ENCODE measurements around the gene STAG1.

STAG1 gene

GRCh38 chr3:136604961-136605360, 147.2 kb downstream of the STAG1 start:
- Histone ChIP-seq H3K27me3 (no peaks in the 10 kb centered on the region), H3K36me3 (peaks cover 22 to 25% (median 25%) of the 10 kb centered on the region in 3 donors), H3K27ac (no peak overlapping the region), H3K4me1 (peaks cover 0 to 5% (median 0%) of the 10 kb centered on the region in 4 donors), H3K4me3 (no peak overlapping the region), H3K9me3 (no peaks in the 10 kb centered on the region)
- intact Hi-C loops (cut with DNase I; ENCODE audit: low total_unique reads): no loop called here
- TF ChIP-seq CTCF (IDR thresholded peaks at IDR 0.05): no peak
- no peak for DNase-seq

- intact Hi-C loops (cut with DNase I; ENCODE audit: low total_unique reads): no loop called here
- Histone ChIP-seq H3K4me3 (no peak overlapping the region), H3K9me3 (no peaks in the 10 kb centered on the region), H3K36me3 (peaks cover 14 to 22% (median 18%) of the 10 kb centered on the region in 3 donors), H3K4me1 (peaks cover 0 to 5% (median 0%) of the 10 kb centered on the region in 4 donors), H3K27ac (no peak overlapping the region), H3K27me3 (no peaks in the 10 kb centered on the region)
- no peak for TF ChIP-seq CTCF (IDR thresholded peaks at IDR 0.05)
- DNase-seq: no peak
Observed at GRCh38 chr3:136602818-136603217, 149.4 kb downstream of the STAG1 start.

- H3K4me3 ChIP-seq: no peak overlapping the region
- intact Hi-C loops (cut with DNase I; ENCODE audit: low total_unique reads): no loop called here
- DNase-seq: no peak
- no peak for TF ChIP-seq CTCF (IDR thresholded peaks at IDR 0.05)
- H3K9me3 ChIP-seq: no peaks in the 10 kb centered on the region
- H3K27ac ChIP-seq: no peak overlapping the region
- H3K27me3 ChIP-seq: no peaks in the 10 kb centered on the region
- H3K36me3 ChIP-seq: peaks cover 0 to 4% (median 0%) of the 10 kb centered on the region in 3 donors
- H3K4me1 ChIP-seq: peaks cover 0 to 15% (median 0%) of the 10 kb centered on the region in 4 donors
Observed at GRCh38 chr3:136595913-136596697, 156.1 kb downstream of the STAG1 start.

GRCh38 chr3:136586580-136586979, 165.6 kb downstream of the STAG1 start:
- H3K27me3 ChIP-seq: no peaks in the 10 kb centered on the region
- H3K4me1 ChIP-seq: no peaks in the 10 kb centered on the region
- no peaks in the 10 kb centered on the region for H3K9me3 ChIP-seq
- intact Hi-C loops (cut with DNase I; ENCODE audit: low total_unique reads): no loop called here
- H3K27ac ChIP-seq: no peak overlapping the region
- DNase-seq: no peak
- H3K36me3 ChIP-seq: peaks cover 0 to 7% (median 0%) of the 10 kb centered on the region in 3 donors
- TF ChIP-seq CTCF (IDR thresholded peaks at IDR 0.05): no peak
- no peak overlapping the region for H3K4me3 ChIP-seq

- DNase-seq: no peak
- intact Hi-C loops (cut with DNase I; ENCODE audit: low total_unique reads): no loop called here
Observed at GRCh38 chr3:136584728-136585127, 167.4 kb downstream of the STAG1 start.

More at GRCh38 chr3:136584728-136585127, 167.4 kb downstream of the STAG1 start:
- TF ChIP-seq CTCF (IDR thresholded peaks at IDR 0.05): no peak
- H3K9me3 ChIP-seq: no peaks in the 10 kb centered on the region
- no peak overlapping the region for H3K4me3 ChIP-seq
- H3K36me3 ChIP-seq: peaks cover 0 to 7% (median 0%) of the 10 kb centered on the region in 3 donors
- no peak overlapping the region for H3K27ac ChIP-seq
- H3K4me1 ChIP-seq: no peaks in the 10 kb centered on the region
- H3K27me3 ChIP-seq: no peaks in the 10 kb centered on the region

All from tibial artery (tissue), 4 donors.